Loucy (cell line): ENCODE data around the gene ARHGEF35.
"Not testable (repeated sequence)": the region's sequence is repeated elsewhere in the genome, so short reads cannot be mapped to it uniquely, and the experiment has no call there.

Experiments
- H2AFZ ChIP-seq: fragments of 200-600 bp; sonication (generic); 2 replicates; pipeline ENCODE4 v1.6.0; 2016; ENCODE audit warnings: antibody characterized with exemption, mild to moderate bottlenecking, low read length, moderate library complexity
- H3F3A ChIP-seq: fragments of 200-600 bp; 2 replicates; pipeline ENCODE4 v1.6.0; 2016; ENCODE audit warnings: antibody characterized with exemption, low read depth, mild to moderate bottlenecking
- H3K27me3 ChIP-seq: fragments of 200-600 bp; sonication (generic); 2 replicates; pipeline ENCODE4 v1.6.1; 2014; ENCODE audit warnings: low read length, mild to moderate bottlenecking; ENCODE audit not compliant: insufficient read depth, poor library complexity, severe bottlenecking
- H3K36me3 ChIP-seq: fragments of 200-600 bp; sonication (generic); 2 replicates; pipeline ENCODE4 v1.6.1; 2016; ENCODE audit warnings: low read length; ENCODE audit not compliant: insufficient read depth
- H3K4me1 ChIP-seq: fragments of 200-600 bp; sonication (generic); 2 replicates; pipeline ENCODE4 v1.5.1; 2014; ENCODE audit warnings: low read length, mild to moderate bottlenecking; ENCODE audit not compliant: insufficient read depth, poor library complexity, severe bottlenecking
- H3K4me2 ChIP-seq: fragments of 200-600 bp; sonication (generic); 2 replicates; pipeline ENCODE4 v1.6.0; 2014; ENCODE audit warnings: antibody characterized with exemption, low read length, low read depth, mild to moderate bottlenecking; ENCODE audit not compliant: poor library complexity, severe bottlenecking
- H3K4me3 ChIP-seq: fragments of 200-600 bp; sonication (generic); 2 replicates; pipeline ENCODE4 v1.5.1; 2014; ENCODE audit warnings: low read length, mild to moderate bottlenecking, mixed read lengths; ENCODE audit not compliant: poor library complexity, severe bottlenecking
- H3K79me2 ChIP-seq: fragments of 200-600 bp; sonication (generic); 2 replicates; pipeline ENCODE4 v1.6.1; 2014; ENCODE audit warnings: low read length; ENCODE audit not compliant: insufficient read depth
- H3K9ac ChIP-seq: fragments of 200-600 bp; sonication (generic); 2 replicates; pipeline ENCODE4 v1.6.0; 2014; ENCODE audit warnings: mild to moderate bottlenecking, low read depth, low read length, moderate library complexity; ENCODE audit not compliant: poor library complexity, severe bottlenecking
- H3K9me2 ChIP-seq: fragments of 200-600 bp; sonication (generic); replicated peaks from 2 replicates; pipeline ENCODE4 v1.6.1; 2016; ENCODE audit warnings: low read depth, low read length, mixed read lengths
- H3K9me3 ChIP-seq: fragments of 200-600 bp; sonication (generic); 2 replicates; pipeline ENCODE4 v1.6.1; 2014; ENCODE audit warnings: mild to moderate bottlenecking, antibody characterized with exemption, low read length, low read depth; ENCODE audit not compliant: insufficient read depth
- H4K20me1 ChIP-seq: fragments of 200-600 bp; sonication (generic); 2 replicates; pipeline ENCODE4 v1.6.0; 2014; ENCODE audit warnings: antibody characterized with exemption, low read length, mild to moderate bottlenecking; ENCODE audit not compliant: insufficient read depth, poor library complexity, severe bottlenecking
- CTCF ChIP-seq: fragments of 200-600 bp; sonication (generic); conservative IDR thresholded peaks from 2 replicates; pipeline ENCODE4 v1.5.1; 2014; ENCODE audit warnings: mild to moderate bottlenecking, antibody characterized with exemption, low read length
- EZH2phosphoT487 ChIP-seq: fragments of 200-600 bp; IDR thresholded peaks from 2 replicates; pipeline ENCODE4 v1.6.1; 2018; ENCODE audit warnings: antibody characterized with exemption, mild to moderate bottlenecking, moderate library complexity, borderline replicate concordance

ARHGEF35 gene

GRCh38 chr7:144178380-144179164 lies 17.1 kb downstream of the ARHGEF35 start:
- not testable (repeated sequence) for H3K27me3 ChIP-seq, H4K20me1 ChIP-seq, H3F3A ChIP-seq, H3K9me2 ChIP-seq, H3K9me3 ChIP-seq, H3K4me3 ChIP-seq, H3K4me2 ChIP-seq, H3K79me2 ChIP-seq, H3K4me1 ChIP-seq, H3K36me3 ChIP-seq, H2AFZ ChIP-seq, H3K9ac ChIP-seq
- peak; percentile 46; the same call in 1 of the 2 replicates for TF ChIP-seq CTCF

- no peak overlapping the region for H2AFZ ChIP-seq
- H3K79me2 ChIP-seq = no peaks in the 10 kb centered on the region
- H3F3A ChIP-seq = no peaks in the 10 kb centered on the region
- no peak overlapping the region for H3K4me2 ChIP-seq
- TF ChIP-seq CTCF (no peak), EZH2phosphoT487 (no peak)
- no peaks in the 10 kb centered on the region for H3K9me3 ChIP-seq
- H3K9ac ChIP-seq = no peak overlapping the region
- no peak overlapping the region for H3K4me3 ChIP-seq
- no peaks in the 10 kb centered on the region for H3K9me2 ChIP-seq
- H3K36me3 ChIP-seq = no peaks in the 10 kb centered on the region
- H3K27me3 ChIP-seq = no peaks in the 10 kb centered on the region
- no peaks in the 10 kb centered on the region for H3K4me1 ChIP-seq
- H4K20me1 ChIP-seq = no peaks in the 10 kb centered on the region
Observed at GRCh38 chr7:144174613-144175012, 21.0 kb downstream of the ARHGEF35 start.

GRCh38 chr7:144171594-144172350 lies 23.9 kb downstream of the ARHGEF35 start:
- H3K27me3 ChIP-seq, H3K79me2 ChIP-seq, H3K9me3 ChIP-seq, H3K9me2 ChIP-seq, H3K4me1 ChIP-seq, H4K20me1 ChIP-seq, H3K4me3 ChIP-seq, H2AFZ ChIP-seq, H3K36me3 ChIP-seq, H3F3A ChIP-seq, H3K4me2 ChIP-seq, H3K9ac ChIP-seq: not testable (repeated sequence)
